Thymus (tissue), 14 donors: ENCODE measurements around the gene LRRC70. TPM values are rescaled to one million over a fixed set of nuclear protein-coding genes. Genes with fewer than 3 reads are reported as not detected.

Source experiments
- DNase-seq, 9 donors: peaks; one replicate each; pipeline ENCODE4 v3.0.0-alpha.2; 2013; ENCODE audit warnings: low spot score in 9 of 9, low read depth in 6 of 9, missing footprints in 1 of 9
- H3K27ac ChIP-seq, 2 donors: one replicate each; pipeline ENCODE4 v1.5.1; 2013; ENCODE audit warnings: control low read depth in 1 of 2, low read depth in 1 of 2, low read length in 1 of 2, mild to moderate bottlenecking in 1 of 2, moderate library complexity in 1 of 2
- H3K27me3 ChIP-seq, 2 donors: one replicate each; pipeline ENCODE4 v1.5.1; 2013; ENCODE audit warnings: low read length in 1 of 2; ENCODE audit not compliant: control insufficient read depth in 2 of 2, insufficient read depth in 1 of 2
- H3K36me3 ChIP-seq, 2 donors: one replicate each; pipeline ENCODE4 v1.5.1; 2013; ENCODE audit warnings: low read length in 1 of 2, mild to moderate bottlenecking in 1 of 2, moderate library complexity in 1 of 2; ENCODE audit not compliant: control insufficient read depth in 2 of 2, insufficient read depth in 2 of 2
- H3K4me1 ChIP-seq, 2 donors: one replicate each; pipeline ENCODE4 v1.5.1; 2013; ENCODE audit warnings: low read length in 2 of 2; ENCODE audit not compliant: control insufficient read depth in 2 of 2, insufficient read depth in 2 of 2
- H3K4me3 ChIP-seq, 2 donors: one replicate each; pipeline ENCODE4 v1.5.1; 2013; ENCODE audit warnings: low read length in 2 of 2, control low read depth in 1 of 2, mild to moderate bottlenecking in 1 of 2
- H3K9me3 ChIP-seq, 2 donors: one replicate each; pipeline ENCODE4 v1.5.1; 2013; ENCODE audit warnings: low read length in 1 of 2, mild to moderate bottlenecking in 1 of 2; ENCODE audit not compliant: control insufficient read depth in 2 of 2, insufficient read depth in 1 of 2
- WGBS: extraction: QIAGEN DNeasy Blood & Tissue Kit; methylation state at CpG from one replicate; pipeline ENCODE4 v1.1.7; 2013; 5-methylcytosine and 5-hydroxymethylcytosine counted together
- long read RNA-seq, 10 donors: transcript quantifications; one replicate each; lab custom pipeline, GENCODE V29; 2026
- polyA plus RNA-seq: library from polyadenylated mRNA; stranded (reverse); fragments of 200-250 nt; gene quantifications from one replicate; pipeline ENCODE4 v1.2.3, GENCODE V29; 2013
- total RNA-seq: library from RNA; stranded (reverse); fragments of 120-200 nt; gene quantifications from one replicate; pipeline ENCODE4 v1.2.4, GENCODE V29; 2013
- donor health status: healthy.

The LRRC70 gene, protein sequence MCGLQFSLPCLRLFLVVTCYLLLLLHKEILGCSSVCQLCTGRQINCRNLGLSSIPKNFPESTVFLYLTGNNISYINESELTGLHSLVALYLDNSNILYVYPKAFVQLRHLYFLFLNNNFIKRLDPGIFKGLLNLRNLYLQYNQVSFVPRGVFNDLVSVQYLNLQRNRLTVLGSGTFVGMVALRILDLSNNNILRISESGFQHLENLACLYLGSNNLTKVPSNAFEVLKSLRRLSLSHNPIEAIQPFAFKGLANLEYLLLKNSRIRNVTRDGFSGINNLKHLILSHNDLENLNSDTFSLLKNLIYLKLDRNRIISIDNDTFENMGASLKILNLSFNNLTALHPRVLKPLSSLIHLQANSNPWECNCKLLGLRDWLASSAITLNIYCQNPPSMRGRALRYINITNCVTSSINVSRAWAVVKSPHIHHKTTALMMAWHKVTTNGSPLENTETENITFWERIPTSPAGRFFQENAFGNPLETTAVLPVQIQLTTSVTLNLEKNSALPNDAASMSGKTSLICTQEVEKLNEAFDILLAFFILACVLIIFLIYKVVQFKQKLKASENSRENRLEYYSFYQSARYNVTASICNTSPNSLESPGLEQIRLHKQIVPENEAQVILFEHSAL
- total RNA-seq = 4.1 TPM
- 10.1 TPM for polyA plus RNA-seq
- long read RNA-seq, donor 1 = 0 reads
- long read RNA-seq, donor 2 = 0 reads
- long read RNA-seq, donor 3, partial matches to known transcripts = 0 of 1 reads
- long read RNA-seq, donor 3, other reads (novel, unspliced or antisense) = 0 of 1 reads
- long read RNA-seq, donor 4 = 0 reads
- long read RNA-seq, donor 5, partial matches to known transcripts = 0 of 1 reads
- long read RNA-seq, donor 5, other reads (novel, unspliced or antisense) = 0 of 1 reads
- long read RNA-seq, donor 6, partial matches to known transcripts = 0 of 1 reads
- long read RNA-seq, donor 6, other reads (novel, unspliced or antisense) = 0 of 1 reads
- long read RNA-seq, donor 7, partial matches to known transcripts = 0 of 1 reads
- long read RNA-seq, donor 7, other reads (novel, unspliced or antisense) = 0 of 1 reads
- long read RNA-seq, donor 8 = 0 reads
- long read RNA-seq, donor 9 = 0 reads
- long read RNA-seq, donor 10 = 0 reads

DNA sequence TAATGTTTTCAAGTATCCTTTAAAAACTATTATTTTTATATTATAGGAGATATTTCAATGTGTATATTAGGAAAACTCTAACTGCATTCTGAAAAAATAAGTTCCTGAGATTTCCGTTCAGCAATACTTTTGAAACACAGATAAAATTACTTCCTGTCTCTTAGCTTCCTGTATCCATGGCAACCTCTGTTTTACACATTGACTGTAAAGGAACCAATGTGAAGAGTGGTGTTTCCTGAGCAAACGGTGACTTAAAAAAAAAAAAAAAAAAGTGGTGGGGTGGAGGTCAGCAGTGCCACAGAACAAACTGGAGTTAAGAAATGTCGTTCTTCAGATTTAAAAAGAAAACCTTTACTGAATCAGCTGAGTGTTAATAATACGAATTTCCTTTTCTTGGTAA is at the start of gene LRRC70:
Gene LRRC70 (plus strand): TSS at position 280 of the 400 bp plus-strand sequence. CDS start 620 bp downstream, outside the sequence.
- Histone ChIP-seq H3K27ac (peak within 1 kb of the TSS in 1 of 2 donors; percentile 44), H3K27me3 (no peaks in the 10 kb centered on the region), H3K9me3 (no peaks in the 10 kb centered on the region), H3K4me1 (no peaks in the 10 kb centered on the region), H3K36me3 (no peaks in the 10 kb centered on the region), H3K4me3 (no peak within 1 kb of the TSS)
- DNase-seq = peak; percentile 27 to 91 (median 71)
- 2% methylated on average over 4 of the region's 4 CpGs for WGBS

DNA sequence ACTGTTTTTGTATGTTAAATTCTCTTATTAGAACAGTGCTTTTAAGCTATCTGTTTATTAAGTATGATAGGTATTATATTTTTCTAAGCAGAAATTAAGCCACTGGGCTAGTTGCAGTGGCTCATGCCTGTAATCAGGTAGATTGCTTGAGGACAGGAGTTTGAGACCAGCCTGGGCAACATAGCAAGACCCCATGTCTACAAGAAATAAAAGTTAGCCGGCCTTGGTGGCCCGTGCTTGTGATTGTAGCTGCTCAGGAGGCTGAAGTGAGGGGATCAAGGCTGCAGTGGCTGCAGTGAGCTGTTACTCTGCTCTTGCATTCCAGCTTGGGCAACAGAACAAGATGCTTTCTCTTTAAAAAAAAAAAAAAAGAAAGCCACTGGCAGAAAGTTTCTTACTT is 45.0 kb upstream of the LRRC70 start:
- H3K4me1 ChIP-seq = no peaks in the 10 kb centered on the region
- H3K4me3 ChIP-seq = no peak overlapping the region
- peaks cover 2 to 6% of the 10 kb centered on the region in 2 donors for H3K36me3 ChIP-seq
- 99% methylated on average over 2 of the region's 2 CpGs for WGBS
- DNase-seq = no peak
- H3K27ac ChIP-seq = no peak overlapping the region
- H3K27me3 ChIP-seq = no peaks in the 10 kb centered on the region
- no peaks in the 10 kb centered on the region for H3K9me3 ChIP-seq

DNA sequence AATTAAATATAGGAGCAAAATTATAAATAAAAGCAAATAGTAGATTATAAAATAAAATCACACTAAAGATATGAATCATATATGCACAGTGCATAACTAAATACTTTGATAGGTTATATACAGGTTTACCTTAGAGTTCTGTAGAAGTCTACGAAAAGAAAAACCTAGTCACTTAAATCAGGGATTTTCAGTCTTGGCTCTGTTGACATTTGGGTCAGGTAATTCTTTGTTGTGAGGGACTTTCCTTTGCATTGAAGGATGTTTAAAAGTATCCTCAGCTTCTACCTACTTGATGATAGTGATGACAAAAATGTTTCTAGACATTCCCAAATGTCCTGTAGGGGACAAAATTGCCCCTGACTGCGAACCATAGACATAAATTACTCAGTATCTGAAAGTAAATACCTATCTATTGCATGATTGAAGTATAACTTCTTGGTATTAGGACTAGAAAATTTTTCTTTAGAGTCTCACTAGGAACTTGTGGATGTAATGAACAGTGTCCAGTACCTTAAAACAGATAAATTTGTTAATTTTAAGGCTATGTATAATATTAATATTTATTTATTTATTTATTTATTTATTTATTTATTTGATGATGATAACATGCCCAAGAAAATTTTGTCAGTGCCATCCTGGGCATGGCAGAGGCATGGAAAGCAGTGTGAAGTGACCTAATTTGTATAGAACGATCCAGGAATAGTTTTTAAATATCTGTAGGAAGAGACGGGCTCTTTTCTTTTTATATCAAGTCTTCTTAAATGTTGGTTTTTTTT is 44.0 kb upstream of the LRRC70 start:
- Histone ChIP-seq H3K36me3 (peaks cover 2 to 6% of the 10 kb centered on the region in 2 donors), H3K4me1 (no peaks in the 10 kb centered on the region), H3K27me3 (no peaks in the 10 kb centered on the region), H3K9me3 (no peaks in the 10 kb centered on the region), H3K27ac (no peak overlapping the region), H3K4me3 (no peak overlapping the region)
- WGBS = 74% methylated on average over 4 of the region's 4 CpGs
- no peak for DNase-seq

DNA sequence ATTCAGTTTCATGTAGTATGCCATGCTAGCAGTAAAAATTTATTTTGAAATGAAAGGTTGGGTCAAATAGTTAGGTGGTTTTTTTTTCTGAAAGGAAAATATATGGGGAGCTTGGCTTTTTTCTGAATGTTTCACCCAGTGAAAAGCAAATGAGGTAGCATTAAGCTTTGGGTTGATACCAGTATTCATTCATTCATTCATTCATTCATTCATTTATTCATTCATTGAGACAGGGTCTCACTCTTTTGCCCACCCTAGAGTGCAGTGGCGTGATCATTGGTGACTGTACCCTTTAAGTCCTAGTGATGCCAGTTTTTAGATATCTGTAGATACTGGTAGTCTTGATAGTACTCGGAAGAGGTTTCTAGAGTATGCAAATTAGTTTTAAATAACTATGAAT is 42.4 kb upstream of the LRRC70 start:
- Histone ChIP-seq H3K36me3 (peaks cover 1 to 2% of the 10 kb centered on the region in 2 donors), H3K4me3 (no peak overlapping the region), H3K4me1 (no peaks in the 10 kb centered on the region), H3K9me3 (no peaks in the 10 kb centered on the region), H3K27me3 (no peaks in the 10 kb centered on the region), H3K27ac (no peak overlapping the region)
- DNase-seq = no peak
- WGBS = over 99% methylated on average over 2 of the region's 2 CpGs

DNA sequence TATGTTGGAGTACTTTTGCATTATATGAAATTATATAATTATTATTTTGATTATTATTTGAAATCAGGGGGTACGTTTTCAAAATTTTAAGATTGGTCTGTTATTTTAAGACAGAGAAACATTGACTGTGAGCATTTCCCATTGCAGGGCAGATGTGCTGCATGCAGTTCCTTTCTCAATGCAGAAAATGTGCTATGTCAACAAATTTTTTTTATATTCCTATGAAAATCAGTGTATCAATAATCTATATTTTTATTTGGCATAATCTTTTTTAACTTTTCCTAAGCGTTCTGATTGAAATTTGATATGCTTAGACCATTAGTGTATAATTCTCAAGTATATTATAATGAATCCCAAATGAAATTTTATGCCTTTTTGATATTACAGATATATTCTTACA is 41.8 kb upstream of the LRRC70 start:
- DNase-seq = no peak
- no peak overlapping the region for H3K27ac ChIP-seq
- H3K4me3 ChIP-seq = no peak overlapping the region
- 98% methylated on average over 2 of the region's 2 CpGs for WGBS
- peaks cover 0 to 2% of the 10 kb centered on the region in 2 donors for H3K36me3 ChIP-seq
- H3K4me1 ChIP-seq = no peaks in the 10 kb centered on the region
- no peaks in the 10 kb centered on the region for H3K27me3 ChIP-seq
- H3K9me3 ChIP-seq = no peaks in the 10 kb centered on the region

DNA sequence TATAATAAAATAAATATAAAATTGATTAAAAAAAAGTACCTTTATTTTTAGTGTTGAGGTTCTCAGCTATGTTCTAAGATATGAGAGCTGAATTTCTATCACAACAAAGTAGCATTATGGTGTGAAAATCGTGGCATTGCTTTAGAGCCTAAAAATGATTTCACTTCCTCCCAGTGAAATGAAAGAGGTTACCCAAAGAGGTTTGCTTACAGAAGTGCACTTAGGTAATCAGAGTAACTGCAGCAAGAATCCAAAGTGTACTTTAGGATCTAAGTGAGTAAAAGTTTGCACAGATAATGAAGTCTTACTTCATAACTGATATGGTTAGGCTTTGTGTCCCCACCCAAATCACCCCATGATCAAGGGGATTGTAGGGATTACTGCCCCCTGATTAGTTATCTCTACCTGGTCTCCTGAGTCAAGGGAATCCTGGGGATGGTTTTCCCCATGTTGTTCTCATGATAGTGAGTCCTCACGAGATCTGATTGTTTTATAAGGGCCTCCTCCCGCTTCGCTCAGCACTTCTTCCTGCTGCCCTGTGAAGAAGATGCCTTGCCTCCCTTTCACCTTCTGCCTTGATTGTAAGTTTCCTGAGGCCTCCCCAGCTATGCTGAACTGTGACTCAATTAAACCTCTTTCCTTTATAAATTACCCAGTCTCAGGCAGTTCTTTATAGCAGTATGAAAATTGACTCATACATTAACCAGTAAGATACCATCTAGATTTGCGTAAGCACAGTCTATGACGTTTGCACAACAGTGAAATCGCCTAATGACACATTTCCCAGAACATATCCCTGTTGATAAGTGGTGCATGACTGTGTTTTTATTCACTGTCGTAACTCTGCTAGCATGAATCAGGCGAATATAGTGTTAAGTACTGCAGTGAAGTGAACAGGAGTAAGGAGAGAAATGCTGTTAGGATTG is 40.3 kb upstream of the LRRC70 start:
- no peak overlapping the region for H3K4me3 ChIP-seq
- peaks cover 0 to 2% of the 10 kb centered on the region in 2 donors for H3K36me3 ChIP-seq
- DNase-seq = no peak
- no peaks in the 10 kb centered on the region for H3K9me3 ChIP-seq
- no peaks in the 10 kb centered on the region for H3K27me3 ChIP-seq
- 96% methylated on average over 9 of the region's 9 CpGs for WGBS
- no peak overlapping the region for H3K27ac ChIP-seq
- H3K4me1 ChIP-seq = no peaks in the 10 kb centered on the region

DNA sequence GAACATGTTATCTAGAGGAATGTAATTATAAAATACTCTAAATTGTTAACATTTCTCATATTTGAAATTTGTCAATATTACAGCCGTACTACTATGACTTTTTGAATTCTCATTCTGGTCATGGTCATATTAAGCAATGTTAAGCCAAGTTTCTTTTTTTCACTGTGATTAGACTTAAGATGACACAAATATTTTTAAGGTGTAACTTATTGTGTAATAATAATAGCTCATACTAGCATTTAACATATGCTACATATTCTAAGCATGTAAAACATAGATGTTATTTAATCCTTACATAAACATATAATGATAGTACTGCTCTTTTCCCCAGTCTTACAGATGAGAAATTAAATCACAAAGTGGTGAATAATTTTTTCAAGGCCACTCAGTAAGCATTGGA is 35.9 kb upstream of the LRRC70 start:
- DNase-seq = no peak
- Histone ChIP-seq H3K9me3 (no peaks in the 10 kb centered on the region), H3K4me3 (no peak overlapping the region), H3K36me3 (peaks cover 0 to 2% of the 10 kb centered on the region in 2 donors), H3K4me1 (no peaks in the 10 kb centered on the region), H3K27me3 (no peaks in the 10 kb centered on the region), H3K27ac (no peak overlapping the region)
- WGBS = 98% methylated on average over 1 of the region's 1 CpG
